ENCODE data around the gene PREX1. TPM values are rescaled to one million over a fixed set of nuclear protein-coding genes. Genes with fewer than 3 reads are reported as not detected.

Gene PREX1
- total and polyA plus RNA-seq, 8 donors: 5.2 to 25.2 (median 16.6) TPM

GRCh38 chr20:48604936-48605335, 222.9 kb downstream of the PREX1 start:
- H3K9me3 ChIP-seq: no peaks in the 10 kb centered on the region
- no peaks in the 10 kb centered on the region for H3K4me1 ChIP-seq
- 85 to 92% (median 88%) methylated on average over 7 of the region's 7 CpGs for WGBS, 5 donors
- no peak overlapping the region for H3K27ac ChIP-seq
- peaks cover 0 to 20% (median 0%) of the 10 kb centered on the region in 3 donors for H3K27me3 ChIP-seq
- H3K4me3 ChIP-seq: no peak overlapping the region
- intact Hi-C loops (cut with DNase I; ENCODE audit: low total_unique reads): no loop called here
- no peaks in the 10 kb centered on the region for H3K36me3 ChIP-seq
- TF ChIP-seq EP300 (IDR thresholded peaks at IDR 0.05): no peak
- no peak for TF ChIP-seq CTCF (IDR thresholded peaks at IDR 0.05)
- TF ChIP-seq POLR2A (IDR thresholded peaks at IDR 0.05): no peak
- no peak for TF ChIP-seq POLR2AphosphoS5 (IDR thresholded peaks at IDR 0.05)
- DNase-seq: no peak

GRCh38 chr20:48604426-48604825, 223.4 kb downstream of the PREX1 start:
- TF ChIP-seq CTCF (IDR thresholded peaks at IDR 0.05) (no peak), POLR2AphosphoS5 (IDR thresholded peaks at IDR 0.05) (no peak), POLR2A (IDR thresholded peaks at IDR 0.05) (no peak), EP300 (IDR thresholded peaks at IDR 0.05) (no peak)
- no peak for DNase-seq
- Histone ChIP-seq H3K9me3 (no peaks in the 10 kb centered on the region), H3K27ac (no peak overlapping the region), H3K4me1 (no peaks in the 10 kb centered on the region), H3K4me3 (no peak overlapping the region), H3K27me3 (peaks cover 0 to 20% (median 0%) of the 10 kb centered on the region in 3 donors), H3K36me3 (no peaks in the 10 kb centered on the region)
- WGBS, 5 donors: 92 to 97% (median 92%) methylated on average over 9 of the region's 9 CpGs
- intact Hi-C loops (cut with DNase I; ENCODE audit: low total_unique reads): no loop called here

GRCh38 chr20:48603819-48604405, 223.9 kb downstream of the PREX1 start:
- intact Hi-C loops (cut with DNase I; ENCODE audit: low total_unique reads): no loop called here
- 82 to 90% (median 86%) methylated on average over 6 to 11 of the region's 11 CpGs for WGBS, 5 donors
- H3K4me1 ChIP-seq: no peaks in the 10 kb centered on the region
- H3K27ac ChIP-seq: no peak overlapping the region
- TF ChIP-seq EP300 (IDR thresholded peaks at IDR 0.05): no peak
- TF ChIP-seq POLR2A (IDR thresholded peaks at IDR 0.05): no peak
- TF ChIP-seq CTCF (IDR thresholded peaks at IDR 0.05): no peak
- no peak for TF ChIP-seq POLR2AphosphoS5 (IDR thresholded peaks at IDR 0.05)
- no peaks in the 10 kb centered on the region for H3K36me3 ChIP-seq
- peaks cover 0 to 20% (median 0%) of the 10 kb centered on the region in 3 donors for H3K27me3 ChIP-seq
- no peaks in the 10 kb centered on the region for H3K9me3 ChIP-seq
- no peak overlapping the region for H3K4me3 ChIP-seq
- DNase-seq: no peak

- no peak overlapping the region for H3K4me3 ChIP-seq
Observed at GRCh38 chr20:48603116-48603818, 224.5 kb downstream of the PREX1 start.

More at GRCh38 chr20:48603116-48603818, 224.5 kb downstream of the PREX1 start:
- H3K4me1 ChIP-seq: no peaks in the 10 kb centered on the region
- intact Hi-C loops (cut with DNase I; ENCODE audit: low total_unique reads): no loop called here
- no peaks in the 10 kb centered on the region for H3K36me3 ChIP-seq
- no peak overlapping the region for H3K27ac ChIP-seq
- 63 to 81% (median 70%) methylated on average over 8 to 9 of the region's 9 CpGs for WGBS, 5 donors
- peaks cover 0 to 20% (median 0%) of the 10 kb centered on the region in 3 donors for H3K27me3 ChIP-seq
- H3K9me3 ChIP-seq: no peaks in the 10 kb centered on the region
- TF ChIP-seq CTCF (IDR thresholded peaks at IDR 0.05) (no peak), POLR2A (IDR thresholded peaks at IDR 0.05) (no peak), POLR2AphosphoS5 (IDR thresholded peaks at IDR 0.05) (no peak), EP300 (IDR thresholded peaks at IDR 0.05) (no peak)
- no peak for DNase-seq
